ENCODE results near the gene TAL2.

GRCh38 chr9:105625088-105625487 is 37.2 kb upstream of the TAL2 start:
- TF ChIP-seq YY1 (IDR thresholded peaks at IDR 0.05; ENCODE audit: low read depth): no peak
- no peak for TF ChIP-seq FOXM1 (IDR thresholded peaks at IDR 0.05; ENCODE audit: borderline replicate concordance, low read depth)
- no peak for TF ChIP-seq ZBTB7A (IDR thresholded peaks at IDR 0.05; ENCODE audit: low read depth)
- TF ChIP-seq REST (IDR thresholded peaks at IDR 0.05; ENCODE audit: low read depth): no peak
- TF ChIP-seq TEAD4 (IDR thresholded peaks at IDR 0.05): no peak
- TF ChIP-seq TAF1 (IDR thresholded peaks at IDR 0.05; ENCODE audit: low read depth): no peak
- TF ChIP-seq EP300 (IDR thresholded peaks at IDR 0.05; ENCODE audit: borderline replicate concordance): no peak
- TF ChIP-seq RAD21 (IDR thresholded peaks at IDR 0.05; ENCODE audit: low read depth): no peak
- TF ChIP-seq, protein P1, sequence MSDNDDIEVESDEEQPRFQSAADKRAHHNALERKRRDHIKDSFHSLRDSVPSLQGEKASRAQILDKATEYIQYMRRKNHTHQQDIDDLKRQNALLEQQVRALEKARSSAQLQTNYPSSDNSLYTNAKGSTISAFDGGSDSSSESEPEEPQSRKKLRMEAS (IDR thresholded peaks at IDR 0.05): no peak
- TF ChIP-seq CREB1 (IDR thresholded peaks at IDR 0.05; ENCODE audit: low read depth): no peak
- no peak for TF ChIP-seq CEBPB (IDR thresholded peaks at IDR 0.05)
- TF ChIP-seq NFIC (IDR thresholded peaks at IDR 0.05): no peak
- no peak for TF ChIP-seq EGR1 (IDR thresholded peaks at IDR 0.05)
- TF ChIP-seq TCF12 (IDR thresholded peaks at IDR 0.05; ENCODE audit: low read depth): no peak

Data from Ishikawa (cell line).